Esophagus squamous epithelium (tissue), 5 donors: ENCODE data around the gene WIPF3. TPM values are rescaled to one million over a fixed set of nuclear protein-coding genes. Genes with fewer than 3 reads are reported as not detected.
"Not testable (repeated sequence)": the region's sequence is repeated elsewhere in the genome, so short reads cannot be mapped to it uniquely, and the experiment has no call there.

Experiments
- DNase-seq: peaks from one replicate; lab custom pipeline; 2025; lab: John Stamatoyannopoulos, UW
- H3K27ac ChIP-seq, 4 donors: fragments of 200-600 bp; sonication (generic); one replicate each; pipeline ENCODE4 v1.5.1; 2016 to 2019; ENCODE audit warnings: mild to moderate bottlenecking in 1 of 4
- H3K27me3 ChIP-seq, 4 donors: fragments of 200-600 bp; sonication (generic); 1 replicate in 3 of 4; 2 replicates in 1 of 4; pipeline versions ENCODE4 v1.5.1 to v1.6.0; 2017 to 2021; ENCODE audit warnings: antibody characterized with exemption in 1 of 4
- H3K36me3 ChIP-seq, 3 donors: fragments of 200-600 bp; sonication (generic); one replicate each; pipeline ENCODE4 v1.5.1; 2016 to 2019
- H3K4me1 ChIP-seq, 3 donors: fragments of 200-600 bp; sonication (generic); one replicate each; pipeline ENCODE4 v1.5.1; 2017 to 2019
- H3K4me3 ChIP-seq, 4 donors: fragments of 200-600 bp; sonication (generic); 1 replicate in 3 of 4; 2 replicates in 1 of 4; pipeline ENCODE4 v1.5.1; 2016 to 2019; ENCODE audit warnings: mild to moderate bottlenecking in 2 of 4, moderate library complexity in 1 of 4
- H3K9me3 ChIP-seq, 3 donors: fragments of 200-600 bp; sonication (generic); one replicate each; pipeline ENCODE4 v1.5.1; 2016 to 2019
- POLR2A ChIP-seq, 4 donors: fragments of 450-650 bp; IDR thresholded peaks; one replicate each; pipeline ENCODE4 v1.6.1; 2017; ENCODE audit warnings: antibody characterized with exemption in 4 of 4, mild to moderate bottlenecking in 4 of 4, moderate library complexity in 3 of 4
- WGBS, 2 donors: methylation state at CpG; one replicate each; pipeline ENCODE4 v1.1.5; 2018; 5-methylcytosine and 5-hydroxymethylcytosine counted together
- intact Hi-C: fragments of 100-400 bp; cut with DNase I; formaldehyde crosslinking; loops from one replicate; pipeline ENCODE4 v1.15.0; 2022
- total RNA-seq, 4 donors: library from RNA; depleted of rRNA; stranded (reverse); fragments of >200 nt; gene quantifications; one replicate each; pipeline ENCODE4 v1.1.0, GENCODE V29; 2016
- TF ChIP-seq, protein P1 (sequence below), 6 experiments: fragments of 450-650 bp in 4 of 6; fragments of 200-600 bp in 2 of 6; sonication (generic) in 2 of 6; IDR thresholded peaks; one replicate each; pipeline ENCODE4 v1.5.1; 2016 to 2019; ENCODE audit warnings: antibody characterized with exemption in 6 of 6, mild to moderate bottlenecking in 4 of 6, moderate library complexity in 4 of 6
- donor health status: DM: yes; HTN: yes; CAD: no.

Gene WIPF3
- total RNA-seq, 4 donors from 2014 or later: 0.18 to 1.1 (median 0.61) TPM; not detected in 1

DNA sequence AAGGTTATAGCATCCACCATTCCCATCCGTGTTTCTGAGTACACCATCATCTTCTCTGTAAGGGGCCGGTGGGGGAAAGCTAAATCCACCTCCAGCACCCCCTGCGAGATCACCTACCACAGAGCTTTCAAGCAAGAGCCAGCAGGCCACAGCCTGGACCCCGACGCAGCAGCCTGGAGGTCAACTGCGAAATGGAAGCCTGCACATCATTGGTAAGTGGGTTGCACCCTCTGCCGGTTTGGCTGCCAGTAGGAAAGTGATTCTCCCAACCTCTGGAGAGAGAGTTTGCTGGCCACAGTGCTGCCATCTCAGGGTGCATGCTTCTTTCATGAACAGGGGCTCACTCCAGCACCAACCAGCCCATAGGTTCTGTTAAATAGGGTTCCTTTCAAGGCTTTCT lies 81.7 kb downstream of the WIPF3 start:
- TF ChIP-seq, protein P1, sequence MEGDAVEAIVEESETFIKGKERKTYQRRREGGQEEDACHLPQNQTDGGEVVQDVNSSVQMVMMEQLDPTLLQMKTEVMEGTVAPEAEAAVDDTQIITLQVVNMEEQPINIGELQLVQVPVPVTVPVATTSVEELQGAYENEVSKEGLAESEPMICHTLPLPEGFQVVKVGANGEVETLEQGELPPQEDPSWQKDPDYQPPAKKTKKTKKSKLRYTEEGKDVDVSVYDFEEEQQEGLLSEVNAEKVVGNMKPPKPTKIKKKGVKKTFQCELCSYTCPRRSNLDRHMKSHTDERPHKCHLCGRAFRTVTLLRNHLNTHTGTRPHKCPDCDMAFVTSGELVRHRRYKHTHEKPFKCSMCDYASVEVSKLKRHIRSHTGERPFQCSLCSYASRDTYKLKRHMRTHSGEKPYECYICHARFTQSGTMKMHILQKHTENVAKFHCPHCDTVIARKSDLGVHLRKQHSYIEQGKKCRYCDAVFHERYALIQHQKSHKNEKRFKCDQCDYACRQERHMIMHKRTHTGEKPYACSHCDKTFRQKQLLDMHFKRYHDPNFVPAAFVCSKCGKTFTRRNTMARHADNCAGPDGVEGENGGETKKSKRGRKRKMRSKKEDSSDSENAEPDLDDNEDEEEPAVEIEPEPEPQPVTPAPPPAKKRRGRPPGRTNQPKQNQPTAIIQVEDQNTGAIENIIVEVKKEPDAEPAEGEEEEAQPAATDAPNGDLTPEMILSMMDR (IDR thresholded peaks at IDR 0.05): no peak
- no peak for TF ChIP-seq POLR2A (IDR thresholded peaks at IDR 0.05)
- intact Hi-C loops: no loop called here
- no peaks in the 10 kb centered on the region for H3K9me3 ChIP-seq
- H3K36me3 ChIP-seq: peaks cover 0 to 6% (median 0%) of the 10 kb centered on the region in 3 donors
- 92 to 100% methylated on average over 1 to 7 of the region's 7 CpGs for WGBS, 2 donors
- H3K27ac ChIP-seq: no peak overlapping the region
- no peak overlapping the region for H3K4me3 ChIP-seq
- H3K27me3 ChIP-seq: peaks cover 0 to 14% (median 0%) of the 10 kb centered on the region in 4 donors
- no peak for DNase-seq
- peaks cover 3 to 22% (median 6%) of the 10 kb centered on the region in 3 donors for H3K4me1 ChIP-seq

DNA sequence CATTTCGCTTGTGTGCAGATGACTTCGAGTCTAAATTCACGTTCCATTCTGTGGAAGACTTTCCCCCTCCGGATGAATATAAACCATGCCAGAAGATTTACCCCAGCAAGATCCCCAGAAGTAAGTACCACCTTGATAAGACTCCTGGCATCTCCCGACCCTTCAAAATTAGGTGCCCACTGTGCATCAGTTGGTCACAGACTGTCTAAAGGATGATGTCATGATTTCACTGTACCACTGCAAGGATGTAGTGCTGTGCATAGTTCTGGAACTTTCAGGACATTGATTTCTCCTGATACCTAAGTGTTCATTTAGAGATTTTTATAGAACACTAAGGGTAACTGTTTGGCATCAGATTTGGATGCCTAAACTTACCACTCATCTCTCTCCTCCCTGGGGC lies 83.0 kb downstream of the WIPF3 start:
- H3K9me3 ChIP-seq: no peaks in the 10 kb centered on the region
- WGBS, 2 donors: 86 to 89% methylated on average over 5 of the region's 5 CpGs
- intact Hi-C loops: no loop called here
- no peak overlapping the region for H3K4me3 ChIP-seq
- TF ChIP-seq, protein P1 (IDR thresholded peaks at IDR 0.05): no peak
- no peak for TF ChIP-seq POLR2A (IDR thresholded peaks at IDR 0.05)
- peaks cover 0 to 3% (median 0%) of the 10 kb centered on the region in 4 donors for H3K27me3 ChIP-seq
- H3K36me3 ChIP-seq: peaks cover 0 to 6% (median 0%) of the 10 kb centered on the region in 3 donors
- DNase-seq: no peak
- H3K27ac ChIP-seq: no peak overlapping the region
- H3K4me1 ChIP-seq: peaks cover 0 to 10% (median 0%) of the 10 kb centered on the region in 3 donors

DNA sequence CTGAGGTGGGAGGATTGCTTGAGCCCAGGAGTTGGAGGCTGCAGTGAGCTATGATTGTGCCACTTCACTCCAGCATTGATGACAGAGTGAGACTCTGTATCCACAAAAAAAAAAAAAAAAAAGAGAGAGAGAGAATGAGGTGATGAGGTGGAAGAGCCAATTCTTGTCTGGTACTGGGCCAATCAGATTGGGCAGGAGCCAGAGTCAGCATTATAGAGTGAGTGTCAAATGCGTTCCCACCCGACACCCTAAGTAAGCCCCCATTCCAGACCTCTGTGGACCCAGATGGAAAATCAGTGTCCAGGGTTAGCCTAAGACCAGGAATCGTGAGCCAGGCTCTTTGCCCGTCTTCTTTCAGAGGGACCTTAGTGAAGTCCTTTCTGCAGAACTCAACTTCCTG lies 83.9 kb downstream of the WIPF3 start:
- 74 to 80% methylated on average over 2 to 4 of the region's 4 CpGs for WGBS, 2 donors

DNA sequence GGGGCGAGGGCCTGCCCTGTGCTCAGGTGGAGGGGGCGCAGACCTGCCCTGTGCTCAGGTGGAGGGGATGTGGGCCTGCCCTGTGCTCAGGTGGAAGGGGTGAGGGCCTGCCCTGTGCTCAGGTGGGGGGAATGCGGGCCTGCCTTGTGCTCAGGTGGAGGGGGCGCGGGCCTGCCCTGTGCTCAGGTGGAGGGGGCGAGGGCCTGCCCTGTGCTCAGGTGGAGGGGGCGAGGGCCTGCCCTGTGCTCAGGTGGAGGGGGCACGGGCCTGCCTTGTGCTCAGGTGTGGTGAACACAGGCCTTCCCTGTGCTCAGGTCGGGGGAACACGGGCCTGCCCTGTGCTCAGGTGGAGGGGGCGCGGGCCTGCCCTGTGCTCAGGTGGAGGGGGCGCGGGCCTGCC lies 84.5 kb downstream of the WIPF3 start:
- H3K4me3 ChIP-seq, DNase-seq, intact Hi-C loops, H3K27ac ChIP-seq, H3K9me3 ChIP-seq, H3K27me3 ChIP-seq, H3K4me1 ChIP-seq, H3K36me3 ChIP-seq: not testable (repeated sequence)
- 100% methylated on average over 1 of the region's 14 CpGs; no CpG with 5 or more reads in 1 of the 2 donors for WGBS, 2 donors

More for the DNA sequence above, 83.9 kb downstream of the WIPF3 start:
- Histone ChIP-seq H3K4me1 (peaks cover 0 to under 1% (median 0%) of the 10 kb centered on the region in 3 donors), H3K4me3 (no peak overlapping the region), H3K36me3 (peaks cover 0 to 6% (median 0%) of the 10 kb centered on the region in 3 donors), H3K9me3 (no peaks in the 10 kb centered on the region), H3K27ac (no peak overlapping the region), H3K27me3 (no peaks in the 10 kb centered on the region)
- intact Hi-C loops: no loop called here
- no peak for TF ChIP-seq POLR2A (IDR thresholded peaks at IDR 0.05)
- TF ChIP-seq, protein P1 (IDR thresholded peaks at IDR 0.05): no peak
- no peak for DNase-seq

- intact Hi-C loops: no loop called here
- H3K36me3 ChIP-seq: peaks cover 0 to 6% (median 0%) of the 10 kb centered on the region in 3 donors
Measured at GRCh38 chr7:29891766-29892165, 85.5 kb downstream of the WIPF3 start.

More at GRCh38 chr7:29891766-29892165, 85.5 kb downstream of the WIPF3 start:
- DNase-seq: no peak
- no peaks in the 10 kb centered on the region for H3K4me1 ChIP-seq
- H3K9me3 ChIP-seq: no peaks in the 10 kb centered on the region
- TF ChIP-seq POLR2A (IDR thresholded peaks at IDR 0.05): no peak
- TF ChIP-seq, protein P1 (IDR thresholded peaks at IDR 0.05): no peak
- 82 to 91% methylated on average over 4 of the region's 4 CpGs for WGBS, 2 donors
- no peak overlapping the region for H3K4me3 ChIP-seq
- H3K27me3 ChIP-seq: no peaks in the 10 kb centered on the region
- H3K27ac ChIP-seq: no peak overlapping the region
